IPS-18a (cell line): ENCODE data around the gene KIF21A.

ENCODE experiments used
- H3K27ac ChIP-seq: one replicate; pipeline ENCODE4 v1.5.1; 2013; ENCODE audit warnings: low read length
- H3K27me3 ChIP-seq: one replicate; pipeline ENCODE4 v1.6.1; 2013; ENCODE audit warnings: mild to moderate bottlenecking, low read length; ENCODE audit not compliant: control insufficient read depth, insufficient read depth
- H3K36me3 ChIP-seq: one replicate; pipeline ENCODE4 v1.6.1; 2013; ENCODE audit warnings: low read depth, low read length; ENCODE audit not compliant: control insufficient read depth
- H3K4me1 ChIP-seq: one replicate; pipeline ENCODE4 v1.6.1; 2013; ENCODE audit warnings: low read depth, low read length; ENCODE audit not compliant: control insufficient read depth
- H3K4me3 ChIP-seq: one replicate; pipeline ENCODE4 v1.5.1; 2013; ENCODE audit warnings: low read length
- H3K9ac ChIP-seq: one replicate; pipeline ENCODE4 v1.6.1; 2013; ENCODE audit warnings: mild to moderate bottlenecking, low read length, moderate library complexity
- H3K9me3 ChIP-seq: one replicate; pipeline ENCODE4 v1.6.1; 2013; ENCODE audit warnings: low read depth, low read length; ENCODE audit not compliant: control insufficient read depth

The KIF21A gene

GRCh38 chr12:39294715-39295114 lies 148.2 kb downstream of the KIF21A start:
- Histone ChIP-seq H3K4me3 (no peak overlapping the region), H3K9ac (no peak overlapping the region), H3K9me3 (no peaks in the 10 kb centered on the region), H3K4me1 (no peaks in the 10 kb centered on the region), H3K27me3 (no peaks in the 10 kb centered on the region), H3K27ac (no peak overlapping the region), H3K36me3 (no peaks in the 10 kb centered on the region)

GRCh38 chr12:39292125-39292630 lies 150.7 kb downstream of the KIF21A start:
- Histone ChIP-seq H3K4me3 (no peak overlapping the region), H3K9ac (no peak overlapping the region), H3K27me3 (no peaks in the 10 kb centered on the region)

GRCh38 chr12:39287817-39288216 lies 155.1 kb downstream of the KIF21A start:
- H3K27me3 ChIP-seq, result no peaks in the 10 kb centered on the region

More at GRCh38 chr12:39292125-39292630, 150.7 kb downstream of the KIF21A start:
- Histone ChIP-seq H3K27ac (no peak overlapping the region), H3K4me1 (no peaks in the 10 kb centered on the region), H3K36me3 (no peaks in the 10 kb centered on the region), H3K9me3 (no peaks in the 10 kb centered on the region)

GRCh38 chr12:39287409-39287808 lies 155.5 kb downstream of the KIF21A start:
- Histone ChIP-seq H3K9me3 (no peaks in the 10 kb centered on the region), H3K4me3 (no peak overlapping the region), H3K9ac (no peak overlapping the region), H3K36me3 (no peaks in the 10 kb centered on the region), H3K27ac (no peak overlapping the region), H3K4me1 (no peaks in the 10 kb centered on the region), H3K27me3 (no peaks in the 10 kb centered on the region)

More at GRCh38 chr12:39287817-39288216, 155.1 kb downstream of the KIF21A start:
- Histone ChIP-seq H3K9me3 (no peaks in the 10 kb centered on the region), H3K4me1 (no peaks in the 10 kb centered on the region), H3K4me3 (no peak overlapping the region), H3K27ac (no peak overlapping the region), H3K9ac (no peak overlapping the region), H3K36me3 (no peaks in the 10 kb centered on the region)

GRCh38 chr12:39278426-39278825 lies 164.5 kb downstream of the KIF21A start:
- Histone ChIP-seq H3K27me3 (no peaks in the 10 kb centered on the region), H3K27ac (no peak overlapping the region), H3K4me3 (no peak overlapping the region), H3K36me3 (no peaks in the 10 kb centered on the region), H3K4me1 (no peaks in the 10 kb centered on the region), H3K9ac (no peak overlapping the region), H3K9me3 (no peaks in the 10 kb centered on the region)

GRCh38 chr12:39277416-39277815 lies 165.5 kb downstream of the KIF21A start:
- H3K4me3 ChIP-seq, result no peak overlapping the region

GRCh38 chr12:39275846-39276245 lies 167.1 kb downstream of the KIF21A start:
- H3K9ac ChIP-seq, result no peak overlapping the region
- no peaks in the 10 kb centered on the region for H3K36me3 ChIP-seq
- H3K27ac ChIP-seq, result no peak overlapping the region
- H3K4me3 ChIP-seq, result no peak overlapping the region
- H3K27me3 ChIP-seq, result no peaks in the 10 kb centered on the region
- H3K4me1 ChIP-seq, result no peaks in the 10 kb centered on the region
- no peaks in the 10 kb centered on the region for H3K9me3 ChIP-seq

More at GRCh38 chr12:39277416-39277815, 165.5 kb downstream of the KIF21A start:
- Histone ChIP-seq H3K9ac (no peak overlapping the region), H3K9me3 (no peaks in the 10 kb centered on the region), H3K4me1 (no peaks in the 10 kb centered on the region), H3K36me3 (no peaks in the 10 kb centered on the region), H3K27ac (no peak overlapping the region), H3K27me3 (no peaks in the 10 kb centered on the region)

- Histone ChIP-seq H3K36me3 (no peaks in the 10 kb centered on the region), H3K27me3 (no peaks in the 10 kb centered on the region), H3K9ac (no peak overlapping the region), H3K27ac (no peak overlapping the region), H3K4me3 (no peak overlapping the region), H3K9me3 (no peaks in the 10 kb centered on the region), H3K4me1 (no peaks in the 10 kb centered on the region)
These were observed 169.9 kb downstream of the KIF21A start for GRCh38 chr12:39272871-39273655.

GRCh38 chr12:39269492-39269891 lies 173.4 kb downstream of the KIF21A start:
- H3K4me3 ChIP-seq, result no peak overlapping the region
- no peak overlapping the region for H3K9ac ChIP-seq
- no peaks in the 10 kb centered on the region for H3K4me1 ChIP-seq
- no peaks in the 10 kb centered on the region for H3K27me3 ChIP-seq
- H3K27ac ChIP-seq, result no peak overlapping the region
- no peaks in the 10 kb centered on the region for H3K36me3 ChIP-seq
- no peaks in the 10 kb centered on the region for H3K9me3 ChIP-seq

- Histone ChIP-seq H3K4me1 (no peaks in the 10 kb centered on the region), H3K9ac (no peak overlapping the region), H3K27ac (no peak overlapping the region), H3K4me3 (no peak overlapping the region), H3K36me3 (no peaks in the 10 kb centered on the region), H3K27me3 (no peaks in the 10 kb centered on the region), H3K9me3 (no peaks in the 10 kb centered on the region)
These were observed 175.0 kb downstream of the KIF21A start for GRCh38 chr12:39267886-39268285.

GRCh38 chr12:39252628-39253027 lies 190.3 kb downstream of the KIF21A start:
- Histone ChIP-seq H3K9me3 (no peaks in the 10 kb centered on the region), H3K4me1 (peaks cover 6% of the 10 kb centered on the region)

More at GRCh38 chr12:39252628-39253027, 190.3 kb downstream of the KIF21A start:
- no peak overlapping the region for H3K27ac ChIP-seq
- no peak overlapping the region for H3K4me3 ChIP-seq
- no peaks in the 10 kb centered on the region for H3K27me3 ChIP-seq
- H3K36me3 ChIP-seq, result no peaks in the 10 kb centered on the region
- no peak overlapping the region for H3K9ac ChIP-seq
